Occipital lobe (tissue), 2 donors: ENCODE data around the gene NUP133. TPM values are rescaled to one million over a fixed set of nuclear protein-coding genes. Genes with fewer than 3 reads are reported as not detected.
"Not testable (repeated sequence)": the region's sequence is repeated elsewhere in the genome, so short reads cannot be mapped to it uniquely, and the experiment has no call there.

ENCODE experiments used
- DNase-seq: peaks from one replicate; lab custom pipeline; 2025; lab: John Stamatoyannopoulos, UW
- total RNA-seq: library from RNA; depleted of rRNA; stranded (reverse); fragments of >200 nt; gene quantifications from one replicate; pipeline ENCODE4 v1.2.3, GENCODE V29; 2014

The NUP133 gene
- 63.9 TPM for total RNA-seq

DNA sequence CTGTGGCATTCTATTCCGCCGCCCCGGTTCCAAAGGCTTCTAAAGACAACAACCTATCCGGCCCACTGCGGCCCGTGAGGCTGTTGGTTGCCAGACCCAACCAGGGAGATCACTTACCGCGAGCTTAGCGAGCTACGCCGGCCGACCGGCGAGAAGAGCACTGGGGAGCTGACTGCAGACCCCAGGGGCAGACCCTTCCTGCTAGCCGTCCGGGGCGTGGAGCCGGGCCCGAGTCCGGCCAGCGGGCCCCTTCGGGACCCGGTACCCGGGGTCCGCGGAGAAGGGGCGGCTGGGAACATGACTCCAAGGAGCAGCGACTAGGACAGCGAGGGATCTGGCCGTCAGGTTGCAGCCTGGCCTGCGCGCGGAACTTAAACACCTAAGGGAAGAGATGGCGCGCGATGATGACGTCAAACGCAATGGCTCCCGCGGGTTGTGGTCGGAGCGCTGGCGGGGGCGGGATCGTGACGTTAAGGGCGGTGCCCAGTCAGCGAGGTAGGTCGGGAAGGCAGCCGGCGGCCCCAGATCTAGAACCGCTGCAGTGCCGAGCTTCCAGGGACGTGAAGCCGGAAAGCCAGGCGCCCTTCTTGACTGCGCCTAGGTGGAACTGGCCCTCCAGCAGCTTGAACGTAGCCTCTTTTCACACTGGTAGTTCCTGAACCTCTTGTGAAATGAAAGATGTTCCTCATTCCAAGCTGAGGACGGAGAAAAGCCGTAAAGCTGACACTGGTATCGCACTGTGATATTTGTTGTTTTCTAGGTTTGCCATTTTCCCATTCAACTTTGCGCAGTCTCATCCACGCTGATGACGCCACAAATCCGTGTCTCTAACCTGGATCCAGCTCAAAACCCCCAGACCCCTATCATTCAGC lies at the start of gene NUP133:
NUP133 (minus strand) TSS at position 391 of the 872 bp plus-strand sequence; CDS start at position 299, 92 bp downstream.
- peak; percentile 96 for DNase-seq

GRCh38 chr1:229557200-229557850 lies 49.2 kb upstream of the NUP133 start:
- DNase-seq = no peak

DNA sequence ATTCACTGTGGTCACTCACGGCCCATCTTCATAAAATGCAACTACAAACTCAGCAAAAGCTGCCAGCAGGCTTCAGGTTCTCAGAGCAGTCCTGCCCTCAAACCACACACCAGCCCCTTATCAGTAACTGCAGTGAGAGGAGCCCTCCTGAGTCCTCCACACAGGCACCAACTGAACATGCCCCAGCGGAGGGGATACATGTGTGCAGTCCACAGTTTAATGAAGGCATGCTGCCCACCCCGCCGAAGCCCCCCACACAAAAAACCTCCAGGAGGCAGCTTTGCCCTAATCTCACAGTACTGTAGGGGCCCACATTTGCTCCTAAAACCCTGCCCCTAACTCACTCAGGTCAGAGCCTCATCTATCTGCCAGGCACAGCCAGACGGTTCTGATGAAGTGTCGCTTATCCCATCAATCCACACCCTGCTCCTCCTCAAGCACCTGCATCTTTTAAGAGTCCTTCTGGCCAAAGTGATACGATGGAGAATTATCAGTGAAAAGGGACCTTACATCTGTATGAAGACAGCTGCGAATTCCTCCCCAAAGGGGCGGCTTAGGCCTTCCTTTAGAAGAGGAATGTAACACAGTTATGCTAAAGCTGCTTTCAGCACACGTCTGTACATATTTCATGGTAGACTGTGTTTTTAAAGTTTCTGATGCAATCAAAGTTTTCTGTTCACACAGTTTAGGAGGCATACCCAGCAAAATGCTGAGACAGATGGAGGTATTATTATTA lies 46.9 kb upstream of the NUP133 start:
- no peak for DNase-seq

DNA sequence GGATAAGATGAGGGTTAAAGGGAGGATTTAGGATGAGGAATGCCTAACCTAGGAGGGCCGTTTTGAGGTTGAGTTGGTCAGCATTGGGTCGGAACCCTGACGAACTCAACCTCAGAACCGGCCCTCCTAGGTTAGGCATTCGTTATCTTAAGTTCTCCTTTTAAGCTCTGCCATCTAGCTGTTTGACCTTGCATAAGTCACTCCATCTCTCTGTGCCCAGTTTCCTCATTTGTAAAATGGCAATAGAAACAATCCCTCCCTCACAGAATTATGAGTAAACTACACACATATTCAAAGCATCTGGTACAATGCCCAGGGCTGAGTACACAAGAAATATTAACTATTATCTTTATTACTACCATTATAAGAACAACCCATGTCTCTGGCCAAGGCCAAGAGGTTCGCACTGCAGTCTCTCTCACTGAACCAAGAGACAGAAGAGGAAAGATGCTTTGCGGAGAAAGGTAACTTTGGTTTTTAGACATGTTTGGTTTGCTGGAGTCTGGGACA lies 45.5 kb upstream of the NUP133 start:
- no peak for DNase-seq

- DNase-seq = no peak
Observed at GRCh38 chr1:229552732-229553131, 44.6 kb upstream of the NUP133 start.

GRCh38 chr1:229550812-229551567 lies 42.8 kb upstream of the NUP133 start:
- no peak for DNase-seq

DNA sequence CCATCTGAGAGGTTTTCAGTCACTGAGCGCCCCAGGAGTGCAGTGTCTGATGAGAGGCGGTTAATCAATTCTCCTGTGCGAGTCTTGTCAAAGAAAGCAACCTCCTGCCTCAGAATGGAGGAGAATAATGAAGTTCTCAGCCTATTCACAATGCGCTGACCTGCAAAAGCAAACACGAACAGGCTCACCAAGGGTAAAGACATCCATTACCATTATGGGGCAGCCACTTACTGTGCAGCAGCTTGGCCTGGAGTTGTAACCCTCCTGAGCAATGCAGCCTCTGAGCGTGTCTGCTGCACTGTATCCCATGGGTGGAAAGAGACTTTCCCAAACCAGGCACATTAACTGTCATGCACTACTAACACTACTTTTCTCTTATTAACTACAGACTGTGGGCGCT lies 39.4 kb upstream of the NUP133 start:
- no peak for DNase-seq

- no peak for DNase-seq
Observed at GRCh38 chr1:229544587-229544986, 36.4 kb upstream of the NUP133 start.

GRCh38 chr1:229539863-229540506 lies 31.8 kb upstream of the NUP133 start:
- DNase-seq = no peak

- DNase-seq = no peak
Observed at GRCh38 chr1:229538945-229539344, 30.8 kb upstream of the NUP133 start.

- no peak for DNase-seq
Observed at GRCh38 chr1:229537894-229538293, 29.8 kb upstream of the NUP133 start.

- DNase-seq = no peak
Observed at GRCh38 chr1:229536982-229537381, 28.8 kb upstream of the NUP133 start.

- DNase-seq = no peak
Observed at GRCh38 chr1:229535230-229535629, 27.1 kb upstream of the NUP133 start.

- no peak for DNase-seq
Observed at GRCh38 chr1:229531326-229531725, 23.2 kb upstream of the NUP133 start.

- DNase-seq = no peak
Observed at GRCh38 chr1:229529639-229530038, 21.5 kb upstream of the NUP133 start.

GRCh38 chr1:229526695-229527094 lies 18.6 kb upstream of the NUP133 start:
- DNase-seq = no peak

- DNase-seq = no peak
Observed at GRCh38 chr1:229523052-229523451, 14.9 kb upstream of the NUP133 start.

DNA sequence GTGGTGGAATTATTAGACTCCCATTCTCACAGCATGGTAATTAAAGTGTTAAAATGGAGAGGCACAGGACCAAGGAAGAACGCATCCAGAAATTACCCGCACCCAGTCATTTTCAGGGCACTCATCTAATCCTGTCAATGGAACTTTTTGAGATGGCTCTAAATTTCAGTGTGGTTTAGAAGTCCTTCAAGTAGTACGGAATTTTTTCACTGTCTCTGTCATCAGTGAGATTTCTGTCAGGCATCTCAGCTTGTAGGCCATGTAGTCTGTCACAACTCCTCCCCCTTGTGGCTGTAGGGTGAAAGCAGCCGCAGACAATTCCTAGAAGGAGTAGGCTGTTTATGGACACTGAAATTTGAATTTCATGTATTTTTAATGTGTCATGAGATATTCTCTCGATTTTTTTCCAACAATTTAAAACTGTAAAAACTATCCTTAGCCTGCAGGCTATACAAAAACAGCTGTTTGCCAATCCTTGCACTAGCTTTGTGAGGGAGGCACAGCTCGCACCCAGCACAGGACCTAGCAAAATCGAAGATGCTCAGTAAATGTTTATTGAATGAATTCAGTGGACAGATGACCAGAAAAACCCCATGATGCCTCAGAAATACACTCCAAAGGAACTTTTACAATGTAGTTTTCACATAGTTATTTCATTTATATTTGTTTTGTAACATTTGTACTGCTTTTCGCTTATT lies 6.6 kb upstream of the NUP133 start:
- DNase-seq = peak; percentile 26

- not testable (repeated sequence) for DNase-seq
Observed at GRCh38 chr1:229511625-229512024, 3.5 kb upstream of the NUP133 start.

GRCh38 chr1:229511201-229511600 lies 3.1 kb upstream of the NUP133 start:
- DNase-seq = not testable (repeated sequence)
